Epithelial cell of prostate (primary cell): ENCODE results near the gene MTUS2.

Source experiments
- DNase-seq: peaks from one replicate; pipeline ENCODE4 v3.0.0-alpha.2; 2011; ENCODE audit warnings: low read depth, low spot score
- H3K27ac ChIP-seq: fragments of 450-650 bp; 2 replicates; pipeline ENCODE4 v1.5.1; 2017; ENCODE audit warnings: mild to moderate bottlenecking

The MTUS2 gene

DNA sequence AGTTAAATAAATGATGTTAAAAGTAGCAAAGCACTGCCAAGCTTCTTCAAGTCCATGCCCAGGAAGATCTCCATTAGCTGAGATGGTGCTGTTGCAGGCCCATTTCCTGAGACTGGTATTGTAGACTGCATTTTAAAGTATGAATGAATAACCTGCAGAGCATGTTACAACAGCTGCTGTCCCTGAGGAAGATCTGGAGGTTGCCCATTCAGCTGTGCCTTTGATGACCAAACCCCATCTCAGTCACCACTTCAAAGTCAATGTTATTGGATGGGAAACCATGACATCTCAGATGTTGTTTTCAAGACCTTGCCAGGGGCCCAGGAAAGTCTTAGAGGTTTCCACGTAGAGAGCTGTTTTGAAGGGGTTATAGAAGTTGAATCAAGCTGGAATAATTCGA lies 281.3 kb downstream of the MTUS2 start:
- no peak for DNase-seq
- H3K27ac ChIP-seq: no peak overlapping the region

DNA sequence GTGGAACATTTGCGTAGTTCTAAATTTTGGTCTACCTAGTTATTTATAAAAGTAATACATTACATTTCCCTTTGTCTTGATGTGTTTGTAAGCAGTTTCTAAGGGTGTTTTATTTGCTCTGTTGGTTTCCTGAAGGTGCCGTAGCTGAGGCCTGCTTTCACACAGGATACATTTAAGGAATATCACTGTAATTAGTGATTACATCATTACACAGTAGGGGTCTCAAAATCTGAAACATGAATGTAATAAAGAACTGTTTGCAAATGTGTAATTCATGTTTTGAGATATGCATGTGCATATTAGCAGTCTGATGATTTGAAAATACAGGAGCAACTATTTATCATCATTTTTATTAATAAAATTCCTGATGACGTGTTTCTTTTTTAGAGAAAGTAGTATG lies 281.8 kb downstream of the MTUS2 start:
- no peak for DNase-seq

GRCh38 chr13:29103065-29103800 lies 283.1 kb downstream of the MTUS2 start:
- DNase-seq: no peak
- no peak overlapping the region for H3K27ac ChIP-seq

More for the DNA sequence above, 281.8 kb downstream of the MTUS2 start:
- no peak overlapping the region for H3K27ac ChIP-seq

DNA sequence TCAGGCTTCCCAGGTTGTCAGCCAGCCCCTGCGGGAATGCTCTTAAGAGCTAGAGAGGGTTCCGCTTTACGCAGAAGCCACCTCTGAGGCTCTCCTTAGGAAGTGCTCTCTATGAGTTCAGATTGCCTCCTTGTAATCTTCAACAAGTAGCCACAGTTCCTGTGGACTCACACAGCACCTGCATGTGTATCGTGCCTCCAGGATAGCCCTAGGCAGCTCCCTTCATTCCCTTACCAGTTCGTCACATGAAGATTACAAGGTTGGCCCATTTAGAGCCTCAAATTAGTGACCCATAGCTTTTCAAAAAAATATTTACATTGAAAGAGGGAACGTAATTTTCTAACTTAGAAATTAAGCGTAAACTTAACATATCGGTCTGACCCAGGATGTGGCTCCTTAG lies 284.3 kb downstream of the MTUS2 start:
- DNase-seq: no peak
- H3K27ac ChIP-seq: no peak overlapping the region

- H3K27ac ChIP-seq: no peak overlapping the region
- DNase-seq: no peak
Measured at GRCh38 chr13:29105779-29106178, 285.6 kb downstream of the MTUS2 start.

GRCh38 chr13:29106651-29107050 lies 286.5 kb downstream of the MTUS2 start:
- no peak for DNase-seq
- no peak overlapping the region for H3K27ac ChIP-seq

GRCh38 chr13:29108068-29108786 lies 288.1 kb downstream of the MTUS2 start:
- H3K27ac ChIP-seq: no peak overlapping the region
- DNase-seq: no peak

DNA sequence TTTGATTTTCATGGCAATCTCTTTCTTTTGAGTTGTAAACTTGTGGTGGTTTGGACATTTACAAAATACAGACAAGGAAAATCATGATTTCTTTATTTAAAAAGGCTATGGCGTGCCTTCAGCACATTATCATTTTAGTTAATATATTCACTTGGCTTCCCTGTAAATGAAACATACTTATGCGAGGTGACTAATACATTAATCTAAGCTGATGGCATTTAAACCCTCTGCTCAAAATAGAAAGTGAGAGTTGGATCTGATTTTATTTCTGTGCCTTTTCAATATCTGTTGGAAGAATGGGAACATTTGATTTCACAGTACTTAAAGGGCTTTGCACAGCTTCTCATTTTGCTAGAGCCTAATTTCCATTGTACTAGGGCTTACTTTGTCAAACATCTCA lies 289.8 kb downstream of the MTUS2 start:
- H3K27ac ChIP-seq: no peak overlapping the region
- no peak for DNase-seq

- no peak for DNase-seq
- no peak overlapping the region for H3K27ac ChIP-seq
Measured at GRCh38 chr13:29111446-29111845, 291.3 kb downstream of the MTUS2 start.

- no peak overlapping the region for H3K27ac ChIP-seq
- DNase-seq: no peak
Measured at GRCh38 chr13:29115842-29116241, 295.7 kb downstream of the MTUS2 start.

DNA sequence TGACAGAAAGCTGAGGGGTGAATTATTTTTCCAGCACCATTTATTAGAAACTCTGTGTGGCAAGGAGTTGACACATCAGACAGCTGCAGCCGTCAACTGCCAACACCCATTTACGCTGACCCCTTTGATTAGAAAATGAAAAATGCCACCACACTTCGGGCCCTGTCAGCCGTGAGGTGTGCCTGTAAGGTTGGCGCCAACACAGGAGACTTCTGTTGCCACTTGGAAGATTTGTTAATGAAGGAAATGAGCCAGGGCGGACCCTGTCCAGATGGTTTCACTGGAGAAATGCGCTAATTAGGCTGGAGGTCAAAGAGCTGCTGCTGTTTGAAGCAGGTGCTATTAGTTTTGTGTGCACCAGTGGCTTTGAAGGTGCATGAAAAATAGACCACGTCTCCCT lies 297.5 kb downstream of the MTUS2 start:
- DNase-seq: no peak
- no peak overlapping the region for H3K27ac ChIP-seq

GRCh38 chr13:29118471-29118870 lies 298.3 kb downstream of the MTUS2 start:
- H3K27ac ChIP-seq: no peak overlapping the region
- DNase-seq: no peak

DNA sequence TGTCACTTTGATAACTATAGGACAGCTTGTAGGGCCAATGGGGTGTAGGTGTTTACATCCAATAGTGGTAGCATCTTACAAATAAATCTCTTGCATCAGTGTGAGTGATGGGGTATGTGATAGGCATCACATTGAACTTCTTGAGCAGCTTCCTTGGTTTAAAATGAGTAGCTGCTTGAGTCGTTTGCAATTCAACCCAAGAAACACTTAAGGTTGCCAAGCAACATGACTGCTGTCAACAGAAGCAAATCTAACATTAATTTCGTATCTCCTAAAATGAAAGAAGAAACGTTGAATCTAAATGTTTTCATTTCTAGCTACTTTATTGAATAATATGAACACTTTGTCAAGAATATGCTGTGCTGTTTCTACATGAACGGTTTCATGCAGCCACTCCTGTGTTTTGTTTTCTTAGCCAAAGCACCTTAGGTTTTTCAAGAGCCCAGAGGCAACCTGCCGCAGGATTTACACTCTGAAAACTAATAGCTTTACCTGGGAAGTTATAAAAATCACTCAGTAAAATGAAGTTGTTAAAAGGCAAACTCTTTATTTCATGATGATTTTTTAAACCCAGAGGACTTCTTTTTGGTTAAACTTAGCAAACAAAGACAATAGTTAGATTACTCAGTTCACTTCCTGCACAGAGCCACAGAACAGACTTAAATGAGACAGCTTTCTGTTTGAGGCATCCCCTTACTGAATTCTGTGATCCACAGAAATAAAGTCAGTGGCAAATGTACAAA lies 305.2 kb downstream of the MTUS2 start:
- no peak for DNase-seq
- H3K27ac ChIP-seq: no peak overlapping the region

GRCh38 chr13:29125934-29126424 lies 305.8 kb downstream of the MTUS2 start:
- no peak for DNase-seq
- no peak overlapping the region for H3K27ac ChIP-seq

GRCh38 chr13:29129616-29130015 lies 309.5 kb downstream of the MTUS2 start:
- no peak for DNase-seq
- no peak overlapping the region for H3K27ac ChIP-seq

DNA sequence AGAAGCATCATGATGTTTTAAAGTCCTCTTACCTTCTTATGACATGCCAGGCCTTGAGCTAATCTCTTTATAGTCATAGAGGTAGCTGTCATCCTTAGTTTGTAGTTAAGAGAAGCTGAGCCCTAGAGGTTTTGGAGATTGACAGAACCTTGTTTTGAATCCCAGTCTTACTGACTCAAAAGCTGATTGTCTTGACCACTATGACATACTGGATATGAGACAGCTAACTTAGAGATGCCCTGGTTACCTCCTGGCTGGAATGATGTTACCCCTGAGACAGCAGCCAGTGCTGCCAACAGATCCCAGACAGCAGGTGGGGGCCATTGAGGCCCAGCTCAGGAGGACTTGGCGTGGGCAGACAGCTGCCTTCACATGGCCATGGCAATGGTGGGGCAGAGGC lies 311.0 kb downstream of the MTUS2 start:
- no peak for DNase-seq
- no peak overlapping the region for H3K27ac ChIP-seq

DNA sequence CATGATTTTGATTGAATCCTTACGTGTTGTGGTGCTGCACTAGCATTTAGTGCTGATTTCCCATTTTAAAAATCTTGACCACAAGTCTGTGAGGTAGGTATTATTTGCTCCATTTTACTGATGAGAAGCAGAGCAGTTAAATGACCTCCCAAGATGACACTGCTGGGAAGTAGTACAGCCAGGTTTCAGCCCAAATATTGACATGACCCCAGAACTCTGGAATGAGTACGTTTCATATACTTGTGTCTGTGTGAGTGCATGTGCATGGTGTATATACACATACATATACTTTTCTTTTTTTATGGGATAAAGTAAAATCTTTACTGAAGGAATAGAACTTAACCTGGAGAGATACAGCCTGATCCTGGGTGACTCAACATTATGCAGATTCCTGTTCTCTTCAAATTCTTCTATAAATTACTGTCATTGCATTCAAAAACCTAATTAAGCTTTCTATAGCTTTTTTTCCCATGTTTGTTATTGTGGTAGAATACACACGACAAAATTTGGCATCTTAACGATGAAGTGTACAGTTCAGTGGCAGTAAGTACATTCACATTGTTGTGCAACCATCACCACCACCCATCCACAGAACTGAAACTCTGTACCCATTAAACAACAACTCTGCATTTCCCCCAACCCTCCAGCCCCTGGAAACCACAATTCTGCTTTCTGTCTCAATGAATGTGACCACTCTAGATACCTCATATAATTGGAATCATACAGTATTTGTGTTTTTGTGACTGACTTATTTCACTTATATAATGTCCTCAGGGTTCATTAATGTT lies 311.9 kb downstream of the MTUS2 start:
- no peak for DNase-seq
- no peak overlapping the region for H3K27ac ChIP-seq

DNA sequence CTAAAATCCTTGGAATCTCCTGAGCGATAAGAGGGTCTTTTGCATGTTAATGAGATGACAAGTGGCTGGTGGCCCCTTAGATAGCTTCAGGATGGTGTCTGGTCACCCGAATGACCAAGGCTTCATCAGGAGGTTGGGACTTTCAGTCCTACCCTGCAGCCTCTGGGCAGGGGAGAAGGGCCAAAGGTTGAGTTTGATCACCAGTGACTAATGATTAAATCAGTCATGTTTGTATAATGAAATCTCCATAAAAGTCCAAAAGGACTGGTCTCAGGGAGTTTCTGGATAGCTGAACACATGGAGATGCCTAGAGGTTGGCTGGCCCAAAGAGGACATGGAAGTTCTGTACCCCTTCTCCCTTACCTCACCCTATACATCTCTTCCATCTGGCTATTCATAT lies 316.2 kb downstream of the MTUS2 start:
- no peak overlapping the region for H3K27ac ChIP-seq
- no peak for DNase-seq

GRCh38 chr13:29137016-29137415 lies 316.9 kb downstream of the MTUS2 start:
- no peak overlapping the region for H3K27ac ChIP-seq
- no peak for DNase-seq

- no peak for DNase-seq
- H3K27ac ChIP-seq: no peak overlapping the region
Measured at GRCh38 chr13:29137995-29138394, 317.9 kb downstream of the MTUS2 start.
